ENCODE results near the gene SMTNL1.
"Not testable (repeated sequence)": the region's sequence is repeated elsewhere in the genome, so short reads cannot be mapped to it uniquely, and the experiment has no call there.

SMTNL1 gene

GRCh38 chr11:57504511-57504910, 32.9 kb upstream of the SMTNL1 start:
- in situ Hi-C loops (cut with MboI; ENCODE audit: low pct_unique_long_range_greater_than_20kb, low sequenced_read_pairs): no loop called here
- DNase-seq: no peak

- in situ Hi-C loops (cut with MboI; ENCODE audit: low pct_unique_long_range_greater_than_20kb, low sequenced_read_pairs): no loop called here
These were observed 30.9 kb upstream of the SMTNL1 start for GRCh38 chr11:57506522-57506921.

GRCh38 chr11:57508341-57509170, 28.8 kb upstream of the SMTNL1 start:
- in situ Hi-C loops (cut with MboI; ENCODE audit: low pct_unique_long_range_greater_than_20kb, low sequenced_read_pairs): no loop called here
- DNase-seq: no peak

More at GRCh38 chr11:57506522-57506921, 30.9 kb upstream of the SMTNL1 start:
- DNase-seq: no peak

GRCh38 chr11:57511741-57512430, 25.5 kb upstream of the SMTNL1 start:
- no peak for DNase-seq
- in situ Hi-C loops (cut with MboI; ENCODE audit: low pct_unique_long_range_greater_than_20kb, low sequenced_read_pairs): no loop called here

GRCh38 chr11:57512646-57513451, 24.5 kb upstream of the SMTNL1 start:
- DNase-seq: no peak
- in situ Hi-C loops (cut with MboI; ENCODE audit: low pct_unique_long_range_greater_than_20kb, low sequenced_read_pairs): no loop called here

- no peak for DNase-seq
- in situ Hi-C loops (cut with MboI; ENCODE audit: low pct_unique_long_range_greater_than_20kb, low sequenced_read_pairs): no loop called here
These were observed 24.0 kb upstream of the SMTNL1 start for GRCh38 chr11:57513452-57513795.

- peak; percentile 64 for DNase-seq
- in situ Hi-C loops (cut with MboI; ENCODE audit: low pct_unique_long_range_greater_than_20kb, low sequenced_read_pairs): no loop called here
These were observed 23.4 kb upstream of the SMTNL1 start for GRCh38 chr11:57513911-57514537.

GRCh38 chr11:57514538-57515331, 22.7 kb upstream of the SMTNL1 start:
- in situ Hi-C loops (cut with MboI; ENCODE audit: low pct_unique_long_range_greater_than_20kb, low sequenced_read_pairs): no loop called here
- DNase-seq: peak; percentile 62

- peak; percentile 70 for DNase-seq
- in situ Hi-C loops (cut with MboI; ENCODE audit: low pct_unique_long_range_greater_than_20kb, low sequenced_read_pairs): no loop called here
These were observed 21.9 kb upstream of the SMTNL1 start, which contains the start of gene SLC43A1 for GRCh38 chr11:57515332-57516060. Gene SLC43A1 (minus strand): TSS chr11:57515702. CDS start chr11:57514111, 1,591 bp downstream.

- in situ Hi-C loops (cut with MboI; ENCODE audit: low pct_unique_long_range_greater_than_20kb, low sequenced_read_pairs): no loop called here
- DNase-seq: no peak
These were observed 21.3 kb upstream of the SMTNL1 start for GRCh38 chr11:57516061-57516443.

- in situ Hi-C loops (cut with MboI; ENCODE audit: low pct_unique_long_range_greater_than_20kb, low sequenced_read_pairs): no loop called here
- DNase-seq: no peak
These were observed 16.3 kb upstream of the SMTNL1 start for GRCh38 chr11:57521116-57521515.

- no peak for DNase-seq
- in situ Hi-C loops (cut with MboI; ENCODE audit: low pct_unique_long_range_greater_than_20kb, low sequenced_read_pairs): no loop called here
These were observed 14.0 kb upstream of the SMTNL1 start for GRCh38 chr11:57523419-57523818.

GRCh38 chr11:57527056-57527631, 10.3 kb upstream of the SMTNL1 start:
- peak; percentile 73 for DNase-seq
- in situ Hi-C loops (cut with MboI; ENCODE audit: low pct_unique_long_range_greater_than_20kb, low sequenced_read_pairs): no loop called here

GRCh38 chr11:57529012-57529411, 8.4 kb upstream of the SMTNL1 start:
- DNase-seq: no peak
- in situ Hi-C loops (cut with MboI; ENCODE audit: low pct_unique_long_range_greater_than_20kb, low sequenced_read_pairs): no loop called here

- no peak for DNase-seq
- in situ Hi-C loops (cut with MboI; ENCODE audit: low pct_unique_long_range_greater_than_20kb, low sequenced_read_pairs): no loop called here
These were observed 7.2 kb upstream of the SMTNL1 start for GRCh38 chr11:57530215-57530595.

GRCh38 chr11:57530596-57531507, 6.5 kb upstream of the SMTNL1 start, which contains the start of gene TIMM10:
Gene TIMM10 (minus strand): TSS chr11:57530754. CDS start chr11:57530189, 565 bp downstream.
- DNase-seq: peak; percentile 99
- in situ Hi-C loops (cut with MboI; ENCODE audit: low pct_unique_long_range_greater_than_20kb, low sequenced_read_pairs): no loop called here

- DNase-seq; in situ Hi-C loops (cut with MboI; ENCODE audit: low pct_unique_long_range_greater_than_20kb, low sequenced_read_pairs): not testable (repeated sequence)
These were observed 2.9 kb upstream of the SMTNL1 start for GRCh38 chr11:57534449-57534848.
